HCT116 (cell line): ENCODE results near the gene PXDN. TPM values are rescaled to one million over a fixed set of nuclear protein-coding genes. Genes with fewer than 3 reads are reported as not detected.
"Not testable (repeated sequence)": the region's sequence is repeated elsewhere in the genome, so short reads cannot be mapped to it uniquely, and the experiment has no call there.

Experiments
- ATAC-seq: fragments of 200-7000 bp; cut with Tn5 transposase; 2 replicates; pipeline ENCODE4 v1.9.1; 2020; ENCODE audit warnings: mild to moderate bottlenecking, moderate library complexity
- BruUV-seq: library from RNA; stranded (reverse); fragments of 400-500 nt; replicated peaks from 2 replicates; lab custom pipeline; 2021; lab: Mats Ljungman, UMichigan
- CTCF ChIA-PET: fragments of 300-600 bp; sonication (Branson Sonifier 250); formaldehyde crosslinking; loops from one replicate; lab custom pipeline; 2021; ENCODE audit warnings: antibody characterized with exemption; lab: Charles Lee
- POLR2A ChIA-PET: fragments of 300-600, 350-600 bp; sonication (Branson Sonifier 250); formaldehyde crosslinking; loops from one replicate; lab custom pipeline; 2021; ENCODE audit warnings: antibody characterized with exemption; lab: Charles Lee
- RAD21 ChIA-PET, 2 experiments: fragments of 300-600 bp; sonication (Branson Sonifier 250); formaldehyde crosslinking; loops; one replicate each; lab custom pipeline; 2023; ENCODE audit warnings: low total read pairs in 2 of 2; ENCODE audit not compliant: uncharacterized antibody in 2 of 2, unreplicated experiment in 2 of 2, low non-redundant PET in 1 of 2; lab: Charles Lee
- DNase-seq: peaks from one replicate; pipeline ENCODE4 v3.0.0-alpha.2; 2010; ENCODE audit warnings: low read depth, low spot score
- H2AFZ ChIP-seq: fragments of 200-600 bp; shearing (Covaris generic), sonication (generic); 2 replicates; pipeline ENCODE4 v1.6.1; 2017; ENCODE audit warnings: low read depth, mixed run types, mixed read lengths, antibody characterized with exemption, low read length; ENCODE audit not compliant: poor library complexity, severe bottlenecking
- H3K27ac ChIP-seq: 2 replicates; pipeline ENCODE4 v1.5.1; 2012; ENCODE audit warnings: low read depth, low read length
- H3K27me3 ChIP-seq: fragments of 200-600 bp; sonication (generic); 2 replicates; pipeline ENCODE4 v1.6.1; 2016; ENCODE audit warnings: mixed run types, low read length, mixed read lengths; ENCODE audit not compliant: insufficient read depth
- H3K36me3 ChIP-seq, 2 experiments: fragments of 200-500 bp in 1 of 2; fragments of 200-600 bp in 1 of 2; sonication (Bioruptor generic) in 1 of 2; sonication (generic) in 1 of 2; 2 replicates each; pipeline versions ENCODE4 v1.5.1 to v1.6.1; 2014 to 2016; ENCODE audit warnings: low read length in 2 of 2, inconsistent platforms in 1 of 2, mixed read lengths in 1 of 2, mixed run types in 1 of 2; ENCODE audit not compliant: insufficient read depth in 2 of 2, control insufficient read depth in 1 of 2
- H3K4me1 ChIP-seq, 2 experiments: fragments of 200-600 bp in 1 of 2; sonication (generic) in 1 of 2; 2 replicates each; pipeline versions ENCODE4 v1.5.1 to v1.6.1; 2012 to 2017; ENCODE audit warnings: low read length in 2 of 2, inconsistent platforms in 1 of 2, mild to moderate bottlenecking in 1 of 2, mixed read lengths in 1 of 2, mixed run types in 1 of 2, moderate library complexity in 1 of 2; ENCODE audit not compliant: insufficient read depth in 2 of 2, control insufficient read depth in 1 of 2
- H3K4me2 ChIP-seq: fragments of 200-600 bp; sonication (generic); 2 replicates; pipeline ENCODE4 v1.6.1; 2017; ENCODE audit warnings: mixed run types, low read length, mixed read lengths
- H3K4me3 ChIP-seq, 2 experiments: fragments of 200-600 bp in 1 of 2; sonication (generic) in 1 of 2; replicated peaks in 1 of 2; 2 replicates each; pipeline ENCODE4 v1.5.1; 2011 to 2016; ENCODE audit warnings: low read length in 2 of 2, control low read depth in 1 of 2, low read depth in 1 of 2, mild to moderate bottlenecking in 1 of 2, mixed read lengths in 1 of 2, mixed run types in 1 of 2
- H3K79me2 ChIP-seq: fragments of 200-600 bp; sonication (generic); 2 replicates; pipeline ENCODE4 v1.6.1; 2017; ENCODE audit warnings: mild to moderate bottlenecking, mixed run types, low read length, moderate library complexity, mixed read lengths; ENCODE audit not compliant: insufficient read depth
- H3K9ac ChIP-seq: fragments of 200-600 bp; sonication (generic); 2 replicates; pipeline ENCODE4 v1.6.1; 2016; ENCODE audit warnings: low read length, mixed read lengths
- H3K9me2 ChIP-seq: fragments of 200-600 bp; sonication (generic), shearing (Covaris generic); 2 replicates; pipeline ENCODE4 v1.6.1; 2017; ENCODE audit warnings: mixed run types, mild to moderate bottlenecking, moderate library complexity; ENCODE audit not compliant: insufficient read depth
- H3K9me3 ChIP-seq, 2 experiments: fragments of 200-500 bp in 1 of 2; fragments of 200-600 bp in 1 of 2; sonication (Bioruptor generic) in 1 of 2; sonication (generic) in 1 of 2; 2 replicates each; pipeline ENCODE4 v1.6.1; 2014 to 2017; ENCODE audit warnings: low read length in 2 of 2, mixed read lengths in 2 of 2, inconsistent platforms in 1 of 2, low read depth in 1 of 2, mild to moderate bottlenecking in 1 of 2, mixed run types in 1 of 2, moderate library complexity in 1 of 2; ENCODE audit not compliant: control insufficient read depth in 1 of 2, insufficient read depth in 1 of 2
- H4K20me1 ChIP-seq: fragments of 200-600 bp; sonication (generic), shearing (Covaris generic); 2 replicates; pipeline ENCODE4 v1.6.1; 2017; ENCODE audit warnings: mixed run types, mild to moderate bottlenecking, moderate library complexity; ENCODE audit not compliant: insufficient read depth
- ZNF274 ChIP-seq: fragments of 200-500 bp; sonication (Bioruptor generic); IDR thresholded peaks from 2 replicates; pipeline ENCODE4 v1.6.1; 2014; ENCODE audit warnings: mild to moderate bottlenecking, low read depth, low read length, inconsistent platforms
- intact Hi-C: fragments of 100-400 bp; cut with micrococcal nuclease; formaldehyde crosslinking; loops from 2 replicates; pipeline ENCODE4 v1.10.0; 2022
- total RNA-seq: library from RNA; stranded (reverse); gene quantifications from one replicate; pipeline ENCODE4 v1.2.1, GENCODE V29; 2021; ENCODE audit not compliant: unreplicated experiment
- TF ChIP-seq, protein P1 (sequence below), 3 experiments: fragments of 200-600 bp in 1 of 3; sonication (generic) in 1 of 3; IDR thresholded peaks in 2 of 3; conservative IDR thresholded peaks in 1 of 3; 2 replicates each; pipeline ENCODE4 v1.5.1; 2012 to 2017; ENCODE audit warnings: low read depth in 2 of 3, low read length in 2 of 3, antibody characterized with exemption in 1 of 3, borderline replicate concordance in 1 of 3, control low read depth in 1 of 3, mild to moderate bottlenecking in 1 of 3, mixed read lengths in 1 of 3, mixed run types in 1 of 3, moderate library complexity in 1 of 3; ENCODE audit not compliant: insufficient read depth in 1 of 3

PXDN gene
- total RNA-seq, 1 experiment from 2014 or later: 10.7 TPM

DNA sequence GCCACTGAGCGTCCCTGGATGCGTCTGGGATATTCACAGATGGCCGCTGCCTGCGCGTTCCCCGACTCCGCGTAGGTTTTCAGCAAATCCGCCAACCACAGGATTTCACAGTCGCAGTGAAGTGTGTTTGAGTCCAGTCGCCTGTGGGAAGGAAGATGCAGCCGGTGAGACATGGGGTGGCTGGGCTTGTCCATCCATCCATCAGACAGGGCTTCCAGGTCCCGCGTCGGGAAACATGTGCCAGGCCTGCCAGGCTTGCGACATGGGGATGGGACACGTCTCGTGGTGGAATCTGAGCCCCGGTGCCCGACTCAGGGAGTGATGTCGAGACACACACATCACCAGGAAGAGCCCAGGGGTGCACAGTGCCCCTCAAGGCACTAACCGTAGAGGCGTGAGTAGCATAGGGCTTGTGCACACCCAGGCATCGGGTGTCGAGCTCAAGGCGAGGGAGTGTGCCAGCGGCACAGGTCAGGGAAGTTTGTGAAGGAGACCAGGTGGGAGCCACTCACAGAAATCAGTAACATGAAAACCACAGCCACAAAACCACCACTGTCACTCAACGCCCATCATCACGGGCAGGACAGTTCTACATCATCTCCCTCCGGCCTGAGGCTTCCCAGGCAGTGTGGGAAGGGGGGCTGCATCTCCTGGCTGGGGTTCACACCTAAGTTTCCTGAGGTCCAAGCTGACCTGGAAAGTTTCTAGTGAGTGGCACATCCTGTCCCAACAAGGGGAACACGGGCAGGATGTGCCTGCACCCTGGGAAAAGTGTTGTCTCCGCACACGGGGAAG lies 63.9 kb downstream of the PXDN start (continued):
- no peak for TF ChIP-seq ZNF274
- TF ChIP-seq, protein P1, sequence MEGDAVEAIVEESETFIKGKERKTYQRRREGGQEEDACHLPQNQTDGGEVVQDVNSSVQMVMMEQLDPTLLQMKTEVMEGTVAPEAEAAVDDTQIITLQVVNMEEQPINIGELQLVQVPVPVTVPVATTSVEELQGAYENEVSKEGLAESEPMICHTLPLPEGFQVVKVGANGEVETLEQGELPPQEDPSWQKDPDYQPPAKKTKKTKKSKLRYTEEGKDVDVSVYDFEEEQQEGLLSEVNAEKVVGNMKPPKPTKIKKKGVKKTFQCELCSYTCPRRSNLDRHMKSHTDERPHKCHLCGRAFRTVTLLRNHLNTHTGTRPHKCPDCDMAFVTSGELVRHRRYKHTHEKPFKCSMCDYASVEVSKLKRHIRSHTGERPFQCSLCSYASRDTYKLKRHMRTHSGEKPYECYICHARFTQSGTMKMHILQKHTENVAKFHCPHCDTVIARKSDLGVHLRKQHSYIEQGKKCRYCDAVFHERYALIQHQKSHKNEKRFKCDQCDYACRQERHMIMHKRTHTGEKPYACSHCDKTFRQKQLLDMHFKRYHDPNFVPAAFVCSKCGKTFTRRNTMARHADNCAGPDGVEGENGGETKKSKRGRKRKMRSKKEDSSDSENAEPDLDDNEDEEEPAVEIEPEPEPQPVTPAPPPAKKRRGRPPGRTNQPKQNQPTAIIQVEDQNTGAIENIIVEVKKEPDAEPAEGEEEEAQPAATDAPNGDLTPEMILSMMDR (IDR thresholded peaks at IDR 0.05 in 2 of 3, conservative IDR thresholded peaks at IDR 0.05 in 1 of 3; ENCODE audit: borderline replicate concordance in 1 of 3, insufficient read depth in 1 of 3, low read depth in 2 of 3, low read length in 2 of 3): no peak
- TF ChIP-seq, all 23 proteins: peak for 0

DNA sequence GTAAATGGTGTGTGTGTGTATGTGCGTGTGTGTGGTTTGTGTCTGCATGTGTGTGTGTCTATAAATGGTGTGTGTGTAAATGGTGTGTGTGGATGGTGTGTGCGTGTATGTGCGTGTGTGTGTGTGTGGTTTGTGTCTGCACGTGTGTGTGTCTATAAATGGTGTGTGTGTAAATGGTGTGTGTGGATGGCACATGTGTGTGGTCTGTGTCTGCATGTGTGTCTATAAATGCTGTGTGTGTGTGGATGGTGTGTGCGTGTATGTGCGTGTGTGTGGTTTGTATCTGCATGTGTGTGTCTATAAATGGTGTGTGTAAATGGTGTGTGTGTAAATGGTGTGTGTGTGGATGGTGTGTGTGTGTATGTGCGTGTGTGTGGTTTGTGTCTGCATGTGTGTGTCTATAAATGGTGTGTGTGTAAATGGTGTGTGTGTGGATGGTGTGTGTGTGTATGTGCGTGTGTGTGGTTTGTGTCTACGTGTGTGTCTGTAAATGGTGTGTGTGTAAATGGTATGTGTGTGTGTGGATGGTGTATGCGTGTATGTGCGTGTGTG lies 64.8 kb downstream of the PXDN start:
- H3K9me2 ChIP-seq, ATAC-seq, H3K9me3 ChIP-seq, BruUV-seq, H3K4me3 ChIP-seq, intact Hi-C loops, H3K9ac ChIP-seq, H4K20me1 ChIP-seq, RAD21 ChIA-PET, POLR2A ChIA-PET, DNase-seq, H3K4me2 ChIP-seq, H3K79me2 ChIP-seq, H3K27ac ChIP-seq, CTCF ChIA-PET, H2AFZ ChIP-seq, H3K36me3 ChIP-seq, H3K27me3 ChIP-seq: not testable (repeated sequence)
- peaks cover 2 to 11% of the 10 kb centered on the region in 2 experiments; a peak in 2 of 4 replicates for H3K4me1 ChIP-seq

GRCh38 chr2:1679065-1679464 lies 65.2 kb downstream of the PXDN start:
- CTCF ChIA-PET, H3K36me3 ChIP-seq, H2AFZ ChIP-seq, RAD21 ChIA-PET, H3K27me3 ChIP-seq, H3K4me3 ChIP-seq, BruUV-seq, ATAC-seq, H4K20me1 ChIP-seq, H3K4me2 ChIP-seq, H3K9me3 ChIP-seq, H3K79me2 ChIP-seq, DNase-seq, H3K9ac ChIP-seq, H3K27ac ChIP-seq, H3K9me2 ChIP-seq, intact Hi-C loops, POLR2A ChIA-PET: not testable (repeated sequence)
- H3K4me1 ChIP-seq: peaks cover 2 to 11% of the 10 kb centered on the region in 2 experiments; a peak in 2 of 4 replicates
